GM20431 (cell line): Measurements from ENCODE around the gene CEP83.

Experiments used
- in situ Hi-C: fragments of 300-500 bp; cut with MseI, MboI; formaldehyde crosslinking; loops from one replicate; pipeline ENCODE4 v1.15.0; 2020; ENCODE audit warnings: low sequenced_read_pairs; ENCODE audit not compliant: unreplicated experiment

Gene CEP83

GRCh38 chr12:94260017-94260416, 199.7 kb downstream of the CEP83 start:
- in situ Hi-C loops, result no loop called here

- in situ Hi-C loops, result no loop called here
Observed at GRCh38 chr12:94258593-94258992, 201.1 kb downstream of the CEP83 start.
